Trophoblast cell (in vitro differentiated cells and primary cell): ENCODE results near the gene NMNAT1.
A peak's percentile ranks its signal among the peaks of the same experiment; 100 is the strongest.

Experiments used
- DNase-seq, 2 donors: peaks; one replicate each; pipeline ENCODE4 v3.0.0-alpha.2; 2016
- H2AFZ ChIP-seq: 2 replicates; pipeline ENCODE4 v1.6.1; 2013; ENCODE audit warnings: low read length, moderate library complexity, mild to moderate bottlenecking; ENCODE audit not compliant: insufficient read depth, poor library complexity
- H2AK5ac ChIP-seq: 2 replicates; pipeline ENCODE4 v1.6.1; 2013; ENCODE audit warnings: mild to moderate bottlenecking, low read length
- H2BK120ac ChIP-seq: 2 replicates; pipeline ENCODE4 v1.6.1; 2013; ENCODE audit warnings: low read length, mild to moderate bottlenecking, moderate library complexity; ENCODE audit not compliant: insufficient read depth, poor library complexity
- H2BK12ac ChIP-seq: 2 replicates; pipeline ENCODE4 v1.6.1; 2013; ENCODE audit warnings: mild to moderate bottlenecking, low read length, moderate library complexity
- H2BK5ac ChIP-seq: 2 replicates; pipeline ENCODE4 v1.6.1; 2013; ENCODE audit warnings: low read length, low read depth, moderate library complexity, mild to moderate bottlenecking; ENCODE audit not compliant: poor library complexity
- H3K14ac ChIP-seq: 2 replicates; pipeline ENCODE4 v1.6.1; 2013; ENCODE audit warnings: mild to moderate bottlenecking, low read length
- H3K18ac ChIP-seq: 2 replicates; pipeline ENCODE4 v1.6.1; 2013; ENCODE audit warnings: mild to moderate bottlenecking, low read length
- H3K23ac ChIP-seq: 2 replicates; pipeline ENCODE4 v1.6.1; 2013; ENCODE audit warnings: low read length
- H3K27ac ChIP-seq: 2 replicates; pipeline ENCODE4 v1.5.1; 2013; ENCODE audit warnings: low read depth, mild to moderate bottlenecking, inconsistent platforms, low read length, moderate library complexity
- H3K27me3 ChIP-seq: 2 replicates; pipeline ENCODE4 v1.6.1; 2013; ENCODE audit warnings: inconsistent platforms, mild to moderate bottlenecking, low read length, moderate library complexity; ENCODE audit not compliant: insufficient read depth
- H3K36me3 ChIP-seq, 2 experiments: 1 replicate in 1 of 2; 2 replicates in 1 of 2; pipeline ENCODE4 v1.6.1; 2013; ENCODE audit warnings: low read length in 2 of 2, mild to moderate bottlenecking in 2 of 2, moderate library complexity in 1 of 2; ENCODE audit not compliant: insufficient read depth in 2 of 2, control insufficient read depth in 1 of 2
- H3K4ac ChIP-seq: 2 replicates; pipeline ENCODE4 v1.6.1; 2013; ENCODE audit warnings: low read depth, mild to moderate bottlenecking, low read length, moderate library complexity
- H3K4me1 ChIP-seq, 2 experiments: 1 replicate in 1 of 2; 2 replicates in 1 of 2; pipeline ENCODE4 v1.6.1; 2013; ENCODE audit warnings: low read length in 2 of 2, mild to moderate bottlenecking in 2 of 2, moderate library complexity in 1 of 2; ENCODE audit not compliant: insufficient read depth in 2 of 2, control insufficient read depth in 1 of 2
- H3K4me2 ChIP-seq: 2 replicates; pipeline ENCODE4 v1.6.1; 2013; ENCODE audit warnings: inconsistent platforms, mild to moderate bottlenecking, low read length, moderate library complexity
- H3K4me3 ChIP-seq: 2 replicates; pipeline ENCODE4 v1.5.1; 2013; ENCODE audit warnings: mild to moderate bottlenecking, low read depth, low read length, inconsistent platforms
- H3K79me1 ChIP-seq: one replicate; pipeline ENCODE4 v1.6.1; 2013; ENCODE audit warnings: low read length
- H3K79me2 ChIP-seq: 2 replicates; pipeline ENCODE4 v1.6.1; 2013; ENCODE audit warnings: low read length, mild to moderate bottlenecking; ENCODE audit not compliant: control insufficient read depth, insufficient read depth, poor library complexity
- H3K9ac ChIP-seq: 2 replicates; pipeline ENCODE4 v1.6.1; 2013; ENCODE audit warnings: mild to moderate bottlenecking, low read length
- H3K9me3 ChIP-seq: 2 replicates; pipeline ENCODE4 v1.6.1; 2013; ENCODE audit warnings: low read depth, mild to moderate bottlenecking, control low read depth, inconsistent platforms, low read length; ENCODE audit not compliant: insufficient read depth
- H4K12ac ChIP-seq: 2 replicates; pipeline ENCODE4 v1.6.1; 2013; ENCODE audit warnings: low read depth, mild to moderate bottlenecking, low read length, moderate library complexity
- H4K8ac ChIP-seq: 2 replicates; pipeline ENCODE4 v1.6.1; 2013; ENCODE audit warnings: low read depth, mild to moderate bottlenecking, low read length, moderate library complexity
- H4K91ac ChIP-seq: one replicate; pipeline ENCODE4 v1.6.1; 2013; ENCODE audit warnings: low read depth, mild to moderate bottlenecking, low read length, moderate library complexity
- WGBS: extraction: QIAGEN DNeasy Blood & Tissue Kit; methylation state at CpG from one replicate; pipeline ENCODE4 v1.1.7; 2013; ENCODE audit warnings: missing lambda C conversion rate; ENCODE audit not compliant: insufficient read length, insufficient coverage; ENCODE audit errors: extremely low coverage; 5-methylcytosine and 5-hydroxymethylcytosine counted together

The NMNAT1 gene

DNA sequence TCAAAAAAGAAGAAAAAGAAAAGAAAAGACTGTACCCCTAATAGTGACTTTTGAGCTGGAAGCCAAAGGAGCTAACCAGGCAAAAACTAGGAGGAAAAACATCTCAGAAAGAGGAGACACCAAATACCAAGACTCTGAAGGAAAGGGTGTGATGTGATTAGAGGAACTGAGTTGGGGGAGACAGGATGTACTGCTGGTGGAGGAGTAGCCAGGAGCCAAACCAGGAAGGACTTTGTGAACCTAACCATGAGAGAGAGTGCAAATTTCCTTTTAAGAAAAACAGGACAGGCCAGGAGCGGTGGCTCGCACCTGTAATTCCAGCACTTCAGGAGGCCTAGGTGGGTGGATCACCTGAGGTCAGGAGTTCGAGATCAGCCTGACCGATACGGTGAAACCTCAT lies 49.6 kb downstream of the NMNAT1 start:
- no CpG with 5 or more reads among the region's 5 CpGs for WGBS
- no peak for DNase-seq
- H3K4me3 ChIP-seq = no peak overlapping the region

DNA sequence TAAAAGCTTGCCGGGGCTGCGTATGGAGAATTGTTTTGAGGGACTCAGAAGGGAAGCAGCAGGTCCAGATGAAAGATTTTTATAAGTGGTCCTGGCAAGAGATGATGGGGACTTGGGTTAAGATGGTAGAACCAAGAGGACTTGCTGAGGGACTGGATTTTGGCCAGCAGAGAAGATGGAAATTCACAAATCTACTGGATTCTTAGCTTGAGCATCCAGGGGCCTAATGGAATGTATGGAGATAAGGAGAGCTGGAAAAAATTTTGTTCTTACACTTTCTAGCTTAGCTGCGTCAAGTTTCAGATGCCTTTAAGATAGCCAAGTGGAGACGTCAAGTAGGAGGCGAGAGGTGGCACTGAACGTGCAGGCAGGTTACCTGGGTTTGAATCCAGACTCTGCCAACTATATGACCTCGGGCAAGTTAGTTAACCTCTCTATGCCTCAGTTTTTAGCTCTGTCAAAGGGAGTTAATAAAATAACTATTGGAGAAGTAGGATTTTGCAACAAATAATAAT lies 50.3 kb downstream of the NMNAT1 start:
- Histone ChIP-seq H3K4me2 (no peak overlapping the region), H2BK120ac (no peak overlapping the region), H3K9me3 (peaks cover 6% of the 10 kb centered on the region), H4K91ac (no peak overlapping the region), H3K27me3 (peaks cover 23% of the 10 kb centered on the region), H3K4me3 (no peak overlapping the region), H3K79me2 (no peaks in the 10 kb centered on the region), H4K12ac (no peak overlapping the region), H3K4me1 (peaks cover 0 to 7% of the 10 kb centered on the region in 2 experiments), H2BK5ac (no peak overlapping the region), H3K79me1 (no peaks in the 10 kb centered on the region), H3K23ac (no peak overlapping the region), H3K14ac (no peak overlapping the region), H2AK5ac (no peak overlapping the region), H3K9ac (no peak overlapping the region), H2BK12ac (no peak overlapping the region), H2AFZ (no peak overlapping the region), H3K36me3 (no peaks in the 10 kb centered on the region), H4K8ac (no peak overlapping the region), H3K4ac (no peak overlapping the region), H3K18ac (no peak overlapping the region), H3K27ac (no peak overlapping the region)
- no CpG with 5 or more reads among the region's 7 CpGs for WGBS
- peak in 1 of 2 donors; percentile 79 for DNase-seq

More for the DNA sequence above, 49.6 kb downstream of the NMNAT1 start:
- no peak overlapping the region for H2BK12ac ChIP-seq
- no peaks in the 10 kb centered on the region for H3K36me3 ChIP-seq
- no peak overlapping the region for H3K9ac ChIP-seq
- H3K18ac ChIP-seq = no peak overlapping the region
- peaks cover 4% of the 10 kb centered on the region for H3K9me3 ChIP-seq
- no peaks in the 10 kb centered on the region for H3K79me1 ChIP-seq
- H2AFZ ChIP-seq = no peak overlapping the region
- H2BK5ac ChIP-seq = no peak overlapping the region
- H4K12ac ChIP-seq = no peak overlapping the region
- no peak overlapping the region for H2BK120ac ChIP-seq
- H2AK5ac ChIP-seq = no peak overlapping the region
- no peak overlapping the region for H3K14ac ChIP-seq
- no peak overlapping the region for H3K23ac ChIP-seq
- H4K91ac ChIP-seq = no peak overlapping the region
- no peaks in the 10 kb centered on the region for H3K79me2 ChIP-seq
- no peak overlapping the region for H3K4ac ChIP-seq
- H3K4me2 ChIP-seq = no peak overlapping the region
- no peak overlapping the region for H3K27ac ChIP-seq
- H3K27me3 ChIP-seq = peaks cover 17% of the 10 kb centered on the region
- no peak overlapping the region for H4K8ac ChIP-seq
- H3K4me1 ChIP-seq = peaks cover 0 to 7% of the 10 kb centered on the region in 2 experiments

DNA sequence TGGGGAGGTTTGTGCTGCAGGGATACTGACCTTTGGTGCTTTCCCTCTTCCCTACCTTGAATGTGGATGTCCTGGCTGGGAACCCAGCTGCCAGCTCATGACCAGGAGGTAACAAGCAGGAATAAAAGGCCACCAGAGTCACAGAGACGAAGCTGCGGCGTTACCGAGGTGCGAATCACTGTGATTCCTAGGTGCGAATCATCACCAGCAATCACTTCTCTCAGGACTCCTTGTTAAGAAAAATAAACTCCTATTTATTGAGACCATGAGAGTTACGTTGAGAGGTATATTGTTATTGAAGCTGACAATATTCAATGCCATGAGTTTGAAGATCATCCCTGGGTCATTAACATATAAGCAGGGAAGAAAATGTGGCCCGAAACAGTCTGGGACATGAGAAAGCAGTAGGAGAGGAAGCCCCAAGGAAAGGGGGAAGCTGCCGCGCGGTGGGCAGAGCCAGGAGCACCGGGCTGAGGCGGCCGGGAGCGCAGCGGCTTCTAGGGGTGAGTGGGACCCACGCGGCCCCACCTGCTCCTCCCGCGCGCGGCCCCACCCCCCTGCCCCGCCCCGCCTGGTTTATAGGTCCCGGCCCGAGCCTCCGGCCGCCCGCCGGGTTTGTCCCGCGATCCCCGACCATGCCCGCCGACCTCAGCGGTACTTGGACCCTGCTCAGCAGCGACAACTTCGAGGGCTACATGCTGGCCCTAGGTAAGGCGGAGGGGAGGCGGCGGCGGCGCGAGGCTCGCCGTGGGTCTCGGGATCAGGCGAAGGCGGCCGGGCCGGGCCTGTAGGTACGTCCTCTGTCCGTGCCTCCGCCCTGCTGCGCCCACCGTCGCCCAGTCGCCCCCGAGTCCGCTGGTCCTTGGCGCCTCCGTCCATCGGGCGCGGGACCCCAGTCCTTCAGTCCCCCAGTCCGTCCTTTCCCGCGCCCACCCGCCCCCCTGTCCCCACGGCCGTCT lies 53.6 kb downstream of the NMNAT1 start, which contains the start of gene RBP7:
Gene RBP7, plus strand, starts transcription at position 605 of the 959 bp plus-strand sequence. Its CDS starts 31 bp downstream, at position 636.
- Histone ChIP-seq H4K12ac (no peak within 1 kb of the TSS), H2AFZ (peak within 1 kb of the TSS; percentile 73), H3K4me1 (peaks cover 0 to 7% of the 10 kb centered on the region in 2 experiments), H4K8ac (no peak within 1 kb of the TSS), H4K91ac (no peak within 1 kb of the TSS), H3K79me1 (no peaks in the 10 kb centered on the region), H3K4ac (no peak within 1 kb of the TSS), H3K9me3 (peaks cover 8% of the 10 kb centered on the region), H3K23ac (no peak within 1 kb of the TSS), H3K18ac (no peak within 1 kb of the TSS), H3K4me2 (peak within 1 kb of the TSS; percentile 67), H3K36me3 (no peaks in the 10 kb centered on the region), H3K27ac (no peak within 1 kb of the TSS), H2AK5ac (no peak within 1 kb of the TSS), H3K27me3 (peaks cover 25% of the 10 kb centered on the region), H2BK120ac (no peak within 1 kb of the TSS), H3K4me3 (peak within 1 kb of the TSS; percentile 38), H3K79me2 (no peaks in the 10 kb centered on the region), H3K14ac (no peak within 1 kb of the TSS), H2BK5ac (no peak within 1 kb of the TSS), H2BK12ac (no peak within 1 kb of the TSS), H3K9ac (no peak within 1 kb of the TSS)
- DNase-seq = no peak
- WGBS = no CpG with 5 or more reads among the region's 71 CpGs

DNA sequence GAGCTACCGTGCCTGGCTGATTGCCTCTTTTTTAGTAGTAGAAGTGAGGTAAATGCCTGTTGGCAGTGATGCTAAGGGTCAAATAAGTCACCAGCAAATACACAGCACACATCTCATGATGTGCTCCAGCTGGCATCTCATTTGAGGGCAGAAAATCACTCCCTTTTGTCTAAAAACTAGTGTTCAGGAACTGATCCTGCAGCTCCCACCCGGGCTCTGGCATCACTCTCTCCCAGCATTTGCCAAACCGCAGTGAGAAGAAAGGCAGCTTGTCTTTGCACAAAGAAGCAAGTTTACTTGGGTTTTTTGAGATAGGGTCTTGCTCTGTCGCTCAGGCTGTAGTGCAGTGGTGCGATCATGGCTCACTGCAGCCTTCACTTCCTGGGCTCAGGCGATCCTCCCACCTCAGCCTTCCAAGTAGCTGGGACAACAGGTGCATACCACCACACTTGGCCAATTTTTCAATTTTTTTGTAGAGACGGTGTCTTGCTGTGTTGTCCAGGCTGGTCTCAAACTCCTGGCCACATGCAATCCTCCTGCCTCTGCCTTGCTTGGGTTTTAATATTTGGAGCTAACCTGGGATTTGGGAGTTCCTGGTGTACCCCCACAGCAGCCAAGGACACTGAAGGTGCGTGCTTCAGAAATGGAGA lies 57.9 kb downstream of the NMNAT1 start:
- no peak overlapping the region for H3K27ac ChIP-seq
- peaks cover 25% of the 10 kb centered on the region for H3K27me3 ChIP-seq
- no peak overlapping the region for H3K18ac ChIP-seq
- no peak overlapping the region for H2AFZ ChIP-seq
- H3K9me3 ChIP-seq = peaks cover 8% of the 10 kb centered on the region
- H2BK12ac ChIP-seq = no peak overlapping the region
- no peak overlapping the region for H3K4ac ChIP-seq
- H3K4me1 ChIP-seq = peaks cover 0 to 7% of the 10 kb centered on the region in 2 experiments
- no peaks in the 10 kb centered on the region for H3K36me3 ChIP-seq
- no peak overlapping the region for H2BK120ac ChIP-seq
- no peak overlapping the region for H3K4me3 ChIP-seq
- H4K91ac ChIP-seq = no peak overlapping the region
- WGBS = no CpG with 5 or more reads among the region's 8 CpGs
- H3K9ac ChIP-seq = no peak overlapping the region
- no peak overlapping the region for H2BK5ac ChIP-seq
- no peak for DNase-seq
- H3K79me1 ChIP-seq = no peaks in the 10 kb centered on the region
- H4K8ac ChIP-seq = no peak overlapping the region
- H2AK5ac ChIP-seq = no peak overlapping the region
- no peaks in the 10 kb centered on the region for H3K79me2 ChIP-seq
- no peak overlapping the region for H3K23ac ChIP-seq
- no peak overlapping the region for H4K12ac ChIP-seq
- H3K14ac ChIP-seq = no peak overlapping the region
- no peak overlapping the region for H3K4me2 ChIP-seq
